Stimulated activated naive B cell treated with anti-CD40 and anti-IgM and Interleukin-4, amounts not matched to agents 10 μg/mL and 1 μg/mL and 100 μg/mL, for 72 hours (primary cell): ENCODE measurements around the gene UGT1A1.

Experiments
- ATAC-seq, 2 donors: fragments of 150-1000 bp; cut with Tn5 transposase; replicated peaks; 2 replicates each; pipeline ENCODE4 v1.10.0; 2021; ENCODE audit warnings: moderate library complexity in 1 of 2
- DNase-seq: peaks from one replicate; pipeline ENCODE4 v3.0.0; 2021
- H3K27ac Mint-ChIP-seq: one replicate; pipeline ENCODE4 v1.8.0; 2022; ENCODE audit warnings: mild to moderate bottlenecking, mixed read lengths
- H3K27me3 Mint-ChIP-seq, 2 donors: one replicate each; pipeline ENCODE4 v1.8.0; 2022; ENCODE audit warnings: mixed read lengths in 2 of 2
- H3K36me3 Mint-ChIP-seq, 2 donors: one replicate each; pipeline ENCODE4 v1.8.0; 2022; ENCODE audit warnings: mixed read lengths in 2 of 2, mild to moderate bottlenecking in 1 of 2
- H3K4me1 Mint-ChIP-seq, 2 donors: one replicate each; pipeline ENCODE4 v1.8.0; 2022; ENCODE audit warnings: mixed read lengths in 2 of 2, mild to moderate bottlenecking in 1 of 2
- H3K4me3 Mint-ChIP-seq, 2 donors: one replicate each; pipeline ENCODE4 v1.8.0; 2022; ENCODE audit warnings: mild to moderate bottlenecking in 2 of 2, mixed read lengths in 2 of 2, moderate library complexity in 1 of 2
- H3K9me3 Mint-ChIP-seq, 2 donors: one replicate each; pipeline ENCODE4 v1.8.0; 2022; ENCODE audit warnings: mixed read lengths in 2 of 2, mild to moderate bottlenecking in 1 of 2

UGT1A1 gene

DNA sequence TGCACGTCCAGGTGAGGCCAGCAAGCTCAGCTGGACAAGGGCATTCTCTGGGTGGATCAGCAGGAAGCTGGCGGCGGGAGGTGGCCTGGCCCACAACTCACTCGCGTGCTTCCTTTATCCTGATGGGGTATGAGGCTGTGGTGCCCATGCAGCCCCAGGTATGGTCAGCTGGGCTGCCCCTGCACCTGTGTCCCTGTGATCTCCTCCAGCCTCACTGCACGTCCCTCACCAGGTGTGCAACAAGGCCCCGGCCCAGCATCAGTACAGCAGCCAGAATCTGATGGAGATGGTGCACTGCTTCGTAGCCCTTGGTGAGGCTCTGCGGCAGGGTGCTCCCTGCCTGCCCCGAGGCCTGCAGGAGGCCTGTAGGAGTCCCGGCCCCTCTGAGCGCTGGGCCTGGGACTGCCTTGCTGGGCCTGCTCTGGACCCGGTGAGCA lies 35.7 kb downstream of the UGT1A1 start:
- ATAC-seq (no peak), DNase-seq (no peak)
- Mint-ChIP-seq H3K36me3 (no peaks in the 10 kb centered on the region), H3K4me3 (no peak overlapping the region), H3K27ac (no peak overlapping the region), H3K27me3 (peaks cover 5 to 15% of the 10 kb centered on the region in 2 donors), H3K9me3 (no peaks in the 10 kb centered on the region), H3K4me1 (no peaks in the 10 kb centered on the region)

DNA sequence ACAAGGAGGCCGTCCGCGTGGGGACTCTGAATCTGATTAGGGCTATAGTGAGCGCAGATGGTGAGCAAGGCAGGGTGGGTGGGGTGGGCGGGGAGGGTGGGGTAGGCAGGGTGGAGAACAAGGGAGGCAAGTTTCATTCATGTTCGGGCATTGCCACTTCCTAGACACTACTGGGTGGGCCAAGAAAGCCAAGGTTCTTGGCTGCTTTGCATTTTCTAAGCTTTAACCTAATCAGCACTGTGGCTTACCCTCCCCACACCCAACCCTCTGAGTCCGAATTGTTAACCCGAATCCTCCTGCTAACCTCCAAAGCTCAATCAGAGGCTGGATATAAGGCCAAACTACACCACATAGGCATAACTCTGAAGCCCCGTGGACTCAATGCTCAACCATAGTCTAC lies 36.2 kb downstream of the UGT1A1 start:
- no peaks in the 10 kb centered on the region for H3K36me3 Mint-ChIP-seq
- no peaks in the 10 kb centered on the region for H3K9me3 Mint-ChIP-seq
- H3K27ac Mint-ChIP-seq, result no peak overlapping the region
- DNase-seq (no peak), ATAC-seq (no peak)
- H3K4me3 Mint-ChIP-seq, result no peak overlapping the region
- peaks cover 0 to 3% of the 10 kb centered on the region in 2 donors for H3K4me1 Mint-ChIP-seq
- H3K27me3 Mint-ChIP-seq, result peaks cover 3 to 10% of the 10 kb centered on the region in 2 donors

DNA sequence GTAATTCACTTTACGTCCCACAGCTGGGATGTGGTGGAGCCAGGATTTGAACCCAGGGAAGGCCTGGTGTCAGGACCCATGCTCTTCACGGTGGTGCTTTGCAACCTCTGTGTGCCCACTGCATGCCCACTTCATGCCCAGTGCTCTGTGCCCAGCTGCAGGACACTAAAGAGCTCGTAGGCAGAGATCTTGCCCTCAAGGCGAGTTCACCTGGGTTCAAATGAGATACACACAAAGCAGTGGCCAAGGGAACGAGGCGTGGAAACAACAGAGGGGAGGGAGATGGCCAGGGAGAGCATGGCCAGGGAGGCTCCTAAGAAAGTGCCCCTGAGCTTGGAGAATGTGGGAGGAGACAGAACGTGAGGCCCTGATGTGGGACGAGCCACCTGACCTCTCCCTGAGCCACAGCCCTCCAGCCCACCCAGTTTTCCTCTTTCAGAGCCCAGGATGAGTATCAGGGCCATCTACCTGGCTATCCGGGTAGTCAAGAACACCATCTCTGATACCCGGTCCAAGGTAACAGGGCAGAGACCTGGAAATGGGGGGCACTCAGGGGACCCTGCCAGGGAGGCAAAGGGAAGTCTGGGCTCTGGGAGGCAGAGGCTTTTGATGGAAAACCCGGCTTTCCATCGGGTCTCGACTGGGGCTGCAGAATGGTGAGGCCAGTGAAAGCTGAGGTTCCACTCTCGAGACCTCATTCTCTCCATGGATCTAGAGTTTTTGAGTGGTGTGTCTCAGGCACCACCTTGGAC lies 38.4 kb downstream of the UGT1A1 start:
- Mint-ChIP-seq H3K36me3 (no peaks in the 10 kb centered on the region), H3K27me3 (peaks cover 9 to 18% of the 10 kb centered on the region in 2 donors), H3K9me3 (no peaks in the 10 kb centered on the region), H3K4me1 (peaks cover 2 to 9% of the 10 kb centered on the region in 2 donors), H3K27ac (no peak overlapping the region), H3K4me3 (no peak overlapping the region)
- DNase-seq (no peak), ATAC-seq (no peak)

DNA sequence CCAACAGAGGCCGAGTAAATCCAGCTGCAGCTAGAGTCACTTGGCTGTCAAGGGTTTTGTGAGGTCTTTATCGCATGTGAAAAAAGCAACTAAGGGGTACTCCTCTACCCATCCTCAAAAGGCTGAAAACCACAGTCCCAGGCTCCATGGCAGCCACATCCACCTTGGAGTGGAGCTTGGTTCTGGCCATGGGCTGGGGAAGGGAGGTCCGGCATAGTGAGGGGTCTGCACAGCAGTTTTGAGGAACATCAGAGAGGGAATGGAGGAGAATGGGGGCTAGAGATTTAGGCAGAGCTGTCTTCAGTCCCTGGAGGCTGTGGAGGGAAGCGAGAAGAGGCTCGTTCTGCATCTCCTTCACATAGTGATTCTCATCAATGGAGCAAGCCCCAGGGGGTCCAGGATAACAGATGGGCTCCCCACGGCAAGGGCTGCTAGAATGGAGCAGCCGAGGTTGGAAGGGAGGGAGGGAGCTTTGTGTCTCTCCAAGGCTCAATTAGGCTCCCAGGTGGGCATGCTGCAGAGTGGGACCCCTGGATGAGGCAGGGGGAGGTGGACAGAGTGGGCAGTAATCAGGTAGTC lies 39.1 kb downstream of the UGT1A1 start:
- ATAC-seq (no peak), DNase-seq (no peak)
- Mint-ChIP-seq H3K9me3 (no peaks in the 10 kb centered on the region), H3K27me3 (peaks cover 15 to 25% of the 10 kb centered on the region in 2 donors), H3K4me3 (no peak overlapping the region), H3K4me1 (peaks cover 2 to 9% of the 10 kb centered on the region in 2 donors), H3K27ac (no peak overlapping the region), H3K36me3 (no peaks in the 10 kb centered on the region)

DNA sequence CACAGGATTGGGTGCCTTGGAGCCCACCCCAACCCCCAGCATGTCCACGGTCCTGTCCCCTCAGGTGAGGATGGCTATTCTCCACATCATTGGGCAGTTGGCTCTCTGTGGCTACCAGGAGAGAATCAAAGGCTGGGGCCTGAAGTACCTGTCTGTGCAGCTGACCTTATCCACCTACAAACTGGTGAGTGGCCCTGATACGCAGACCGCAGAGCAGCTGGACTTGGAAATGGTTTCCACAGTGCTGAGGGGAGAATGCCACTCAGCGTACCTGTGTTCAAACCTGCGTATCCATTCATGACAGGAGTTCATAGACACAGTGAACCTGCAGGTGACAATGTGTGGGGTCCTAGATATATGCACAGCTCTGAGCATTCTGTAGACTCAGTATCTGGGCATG lies 39.6 kb downstream of the UGT1A1 start:
- peaks cover 2 to 9% of the 10 kb centered on the region in 2 donors for H3K4me1 Mint-ChIP-seq
- no peaks in the 10 kb centered on the region for H3K9me3 Mint-ChIP-seq
- H3K4me3 Mint-ChIP-seq, result no peak overlapping the region
- no peaks in the 10 kb centered on the region for H3K36me3 Mint-ChIP-seq
- H3K27ac Mint-ChIP-seq, result no peak overlapping the region
- no peak for ATAC-seq
- no peak for DNase-seq
- H3K27me3 Mint-ChIP-seq, result peaks cover 19 to 28% of the 10 kb centered on the region in 2 donors

DNA sequence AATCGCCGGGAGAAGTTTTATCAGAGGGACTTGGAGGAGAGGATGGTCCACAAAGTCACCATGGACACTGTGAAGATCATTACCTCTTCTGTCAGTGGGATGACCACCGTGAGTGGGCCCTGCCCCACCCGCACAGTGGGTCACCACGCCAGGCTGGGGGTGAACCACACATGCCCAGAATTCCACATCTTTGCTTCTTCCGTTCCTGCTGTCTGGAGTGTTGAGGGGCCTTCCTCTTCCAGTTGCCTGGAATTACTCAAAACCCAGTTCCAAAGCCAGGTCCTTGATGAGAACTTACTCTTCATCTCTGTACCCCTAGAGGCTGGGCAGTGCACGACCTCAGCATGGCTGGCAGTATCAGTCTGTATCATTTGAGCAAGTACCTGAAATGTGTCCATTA lies 40.1 kb downstream of the UGT1A1 start:
- no peaks in the 10 kb centered on the region for H3K36me3 Mint-ChIP-seq
- ATAC-seq, result no peak
- H3K27ac Mint-ChIP-seq, result no peak overlapping the region
- no peak for DNase-seq
- peaks cover 2 to 9% of the 10 kb centered on the region in 2 donors for H3K4me1 Mint-ChIP-seq
- H3K4me3 Mint-ChIP-seq, result no peak overlapping the region
- H3K27me3 Mint-ChIP-seq, result peaks cover 22 to 28% of the 10 kb centered on the region in 2 donors
- no peaks in the 10 kb centered on the region for H3K9me3 Mint-ChIP-seq

DNA sequence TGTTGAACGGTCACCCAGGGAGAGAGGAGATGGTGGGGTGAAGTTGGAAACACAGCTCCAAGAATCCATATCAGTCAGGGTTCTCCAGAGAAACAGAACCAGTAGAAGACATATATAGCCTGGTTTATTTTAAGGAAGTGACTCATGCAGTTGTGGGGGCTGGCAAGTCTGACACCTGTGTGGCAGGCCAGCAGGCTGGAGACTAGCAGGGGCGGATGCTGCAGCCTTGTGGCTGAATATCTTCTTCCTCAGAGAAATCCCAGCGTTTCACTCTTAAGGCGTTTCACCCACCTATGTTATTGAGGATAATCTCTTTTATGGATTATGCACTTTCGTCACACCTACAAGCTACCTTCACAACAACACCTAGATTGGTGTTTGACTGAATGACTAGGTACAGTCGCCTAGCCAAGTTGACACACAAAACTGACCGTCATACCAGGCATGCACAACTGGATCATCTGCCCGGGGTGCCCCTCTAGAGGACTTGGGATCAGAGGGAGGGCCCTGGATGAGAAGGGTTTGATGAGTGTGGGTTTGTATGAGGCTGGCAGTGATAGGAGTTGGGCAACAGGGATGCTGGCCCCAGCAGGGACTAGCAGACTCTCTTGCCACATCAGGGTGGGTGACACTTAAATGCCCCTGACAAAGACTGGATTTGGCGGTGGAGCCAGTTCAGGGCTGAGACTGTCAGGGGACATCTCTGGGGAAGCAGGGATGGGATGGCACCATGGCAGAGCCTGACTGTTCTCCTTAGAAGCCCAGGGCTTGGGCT lies 41.5 kb downstream of the UGT1A1 start:
- H3K27me3 Mint-ChIP-seq, result peaks cover 22 to 28% of the 10 kb centered on the region in 2 donors
- H3K27ac Mint-ChIP-seq, result no peak overlapping the region
- ATAC-seq, result peak; percentile 80 to 84

DNA sequence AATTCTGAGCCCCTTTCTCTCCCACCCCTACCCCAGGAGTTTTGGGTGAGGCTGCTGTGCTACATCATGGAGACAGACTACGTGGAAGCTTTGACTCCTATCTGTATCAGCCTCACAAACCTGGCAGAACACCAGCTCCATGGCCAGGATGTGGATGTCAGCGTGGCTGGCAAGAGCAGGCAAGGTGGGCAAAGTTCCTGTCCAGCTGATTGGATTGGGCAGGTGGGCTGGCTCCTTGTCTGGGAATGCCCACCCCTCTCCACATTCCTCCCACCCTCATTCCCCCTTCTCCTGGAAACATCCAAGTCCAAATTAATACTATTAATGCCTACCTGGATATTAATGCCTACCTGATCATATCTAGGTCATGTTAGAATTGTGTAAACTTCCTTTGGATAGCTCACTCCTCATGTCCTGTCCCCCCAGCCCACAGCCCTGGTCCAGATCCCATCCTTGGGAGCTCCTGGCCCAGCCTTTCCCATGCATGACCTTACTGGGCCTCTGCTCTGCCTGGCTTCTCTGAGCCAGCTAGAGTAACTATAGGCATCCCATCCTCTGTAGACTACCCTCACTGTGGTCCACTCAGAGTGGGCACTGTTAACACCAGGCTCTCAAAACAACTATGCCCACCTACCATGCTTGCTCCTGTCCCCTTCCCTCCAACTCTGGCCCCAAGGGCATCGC lies 42.2 kb downstream of the UGT1A1 start:
- no peak overlapping the region for H3K27ac Mint-ChIP-seq
- H3K27me3 Mint-ChIP-seq, result peaks cover 22 to 28% of the 10 kb centered on the region in 2 donors
- ATAC-seq, result no peak

More for the DNA sequence above, 41.5 kb downstream of the UGT1A1 start:
- Mint-ChIP-seq H3K36me3 (no peaks in the 10 kb centered on the region), H3K4me3 (no peak overlapping the region), H3K4me1 (peaks cover 2 to 9% of the 10 kb centered on the region in 2 donors), H3K9me3 (no peaks in the 10 kb centered on the region)
- DNase-seq, result no peak

DNA sequence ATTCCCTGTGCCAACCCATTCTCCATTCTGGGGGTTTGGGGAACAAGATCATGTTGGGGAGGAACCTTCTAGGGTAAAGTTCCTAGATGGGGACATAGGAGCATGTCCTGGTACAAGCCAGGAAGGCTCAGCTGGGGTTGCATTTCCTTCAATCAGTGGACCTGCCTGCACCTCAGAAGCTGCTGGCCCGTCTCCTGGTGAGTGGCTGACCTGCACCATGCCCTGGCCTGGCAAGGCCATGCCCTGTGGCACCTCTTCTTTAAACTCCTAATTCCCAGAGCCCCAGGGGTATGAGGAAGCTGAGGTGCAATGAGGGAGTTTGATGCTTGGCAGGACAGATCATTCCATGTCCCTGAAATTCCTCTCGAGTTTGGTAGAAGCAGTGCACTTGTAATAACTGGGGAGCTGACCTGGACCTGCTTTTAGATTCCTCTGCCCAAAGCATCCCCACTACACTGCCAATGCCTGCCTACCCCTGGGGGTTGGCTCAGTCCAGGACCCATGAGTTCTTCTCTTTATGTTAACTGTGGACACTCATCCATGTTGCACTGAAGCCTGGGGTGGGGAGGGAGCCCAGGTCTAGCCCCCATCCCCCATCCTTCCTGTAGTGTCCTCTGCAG lies 43.3 kb downstream of the UGT1A1 start:
- DNase-seq (no peak), ATAC-seq (no peak)
- no peak overlapping the region for H3K4me3 Mint-ChIP-seq
- H3K27me3 Mint-ChIP-seq, result peaks cover 22 to 28% of the 10 kb centered on the region in 2 donors
- no peaks in the 10 kb centered on the region for H3K9me3 Mint-ChIP-seq
- no peak overlapping the region for H3K27ac Mint-ChIP-seq
- no peaks in the 10 kb centered on the region for H3K36me3 Mint-ChIP-seq
- H3K4me1 Mint-ChIP-seq, result peaks cover 2 to 9% of the 10 kb centered on the region in 2 donors

More for the DNA sequence above, 42.2 kb downstream of the UGT1A1 start:
- DNase-seq, result no peak
- Mint-ChIP-seq H3K9me3 (no peaks in the 10 kb centered on the region), H3K36me3 (no peaks in the 10 kb centered on the region), H3K4me1 (peaks cover 2 to 9% of the 10 kb centered on the region in 2 donors), H3K4me3 (no peak overlapping the region)

DNA sequence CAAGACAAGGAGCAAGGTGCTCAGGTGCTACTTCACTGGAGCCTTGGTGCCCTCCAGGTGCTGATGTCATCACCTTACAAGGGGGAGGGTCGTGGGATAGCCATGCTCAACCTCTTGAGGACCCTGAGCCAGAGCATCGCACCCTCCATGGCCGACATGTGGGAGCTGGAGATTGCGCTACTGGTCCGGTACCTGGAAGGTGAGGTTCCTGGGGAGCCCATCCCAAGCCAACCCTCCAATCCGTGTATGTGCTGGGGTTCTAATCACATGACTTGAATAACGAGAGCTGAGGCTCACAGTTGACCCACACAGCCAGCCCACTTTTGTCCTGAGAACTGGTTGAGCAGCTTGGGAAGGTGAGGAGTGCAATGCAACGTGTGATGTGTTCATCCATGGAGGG lies 43.9 kb downstream of the UGT1A1 start:
- Mint-ChIP-seq H3K27ac (no peak overlapping the region), H3K36me3 (no peaks in the 10 kb centered on the region), H3K4me1 (peaks cover 2 to 9% of the 10 kb centered on the region in 2 donors), H3K27me3 (peaks cover 25 to 26% of the 10 kb centered on the region in 2 donors), H3K4me3 (no peak overlapping the region), H3K9me3 (no peaks in the 10 kb centered on the region)
- no peak for DNase-seq
- ATAC-seq, result no peak

DNA sequence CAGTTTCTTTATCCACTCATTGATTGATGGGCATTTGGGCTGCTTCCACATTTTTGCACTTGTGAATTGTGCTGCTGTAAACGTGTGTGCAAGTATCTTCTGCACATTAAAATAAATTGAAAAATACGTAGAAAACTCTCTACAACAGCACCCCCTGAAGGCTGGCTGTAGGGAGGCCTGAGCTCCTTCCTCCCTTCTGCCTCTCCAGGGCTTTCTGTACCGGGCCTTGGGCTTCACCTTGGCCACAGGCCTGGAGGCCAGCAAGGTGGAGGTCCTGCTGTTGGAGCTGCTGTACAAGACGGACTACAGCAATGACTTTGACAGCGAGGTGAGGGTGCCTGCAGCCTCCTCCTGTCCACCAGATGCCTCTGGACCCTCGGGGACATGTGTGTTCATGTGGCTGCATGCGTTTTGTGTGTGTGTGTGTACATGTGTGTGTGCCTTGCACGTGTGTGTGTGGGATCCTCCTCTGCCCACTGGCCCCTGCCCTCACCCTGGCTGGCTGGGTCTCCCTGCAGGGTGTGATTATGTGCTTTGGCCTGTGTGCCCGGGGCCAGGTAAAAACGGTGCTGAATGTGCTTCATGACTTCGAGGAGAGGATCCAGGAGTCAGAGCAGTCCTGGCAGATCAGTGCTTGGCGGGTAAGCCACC lies 47.3 kb downstream of the UGT1A1 start:
- H3K4me1 Mint-ChIP-seq, result peaks cover 0 to 1% of the 10 kb centered on the region in 2 donors
- DNase-seq, result no peak
- H3K27ac Mint-ChIP-seq, result no peak overlapping the region
- no peaks in the 10 kb centered on the region for H3K9me3 Mint-ChIP-seq
- H3K36me3 Mint-ChIP-seq, result no peaks in the 10 kb centered on the region
- no peak overlapping the region for H3K4me3 Mint-ChIP-seq
- no peak for ATAC-seq
- peaks cover 30 to 38% of the 10 kb centered on the region in 2 donors for H3K27me3 Mint-ChIP-seq

DNA sequence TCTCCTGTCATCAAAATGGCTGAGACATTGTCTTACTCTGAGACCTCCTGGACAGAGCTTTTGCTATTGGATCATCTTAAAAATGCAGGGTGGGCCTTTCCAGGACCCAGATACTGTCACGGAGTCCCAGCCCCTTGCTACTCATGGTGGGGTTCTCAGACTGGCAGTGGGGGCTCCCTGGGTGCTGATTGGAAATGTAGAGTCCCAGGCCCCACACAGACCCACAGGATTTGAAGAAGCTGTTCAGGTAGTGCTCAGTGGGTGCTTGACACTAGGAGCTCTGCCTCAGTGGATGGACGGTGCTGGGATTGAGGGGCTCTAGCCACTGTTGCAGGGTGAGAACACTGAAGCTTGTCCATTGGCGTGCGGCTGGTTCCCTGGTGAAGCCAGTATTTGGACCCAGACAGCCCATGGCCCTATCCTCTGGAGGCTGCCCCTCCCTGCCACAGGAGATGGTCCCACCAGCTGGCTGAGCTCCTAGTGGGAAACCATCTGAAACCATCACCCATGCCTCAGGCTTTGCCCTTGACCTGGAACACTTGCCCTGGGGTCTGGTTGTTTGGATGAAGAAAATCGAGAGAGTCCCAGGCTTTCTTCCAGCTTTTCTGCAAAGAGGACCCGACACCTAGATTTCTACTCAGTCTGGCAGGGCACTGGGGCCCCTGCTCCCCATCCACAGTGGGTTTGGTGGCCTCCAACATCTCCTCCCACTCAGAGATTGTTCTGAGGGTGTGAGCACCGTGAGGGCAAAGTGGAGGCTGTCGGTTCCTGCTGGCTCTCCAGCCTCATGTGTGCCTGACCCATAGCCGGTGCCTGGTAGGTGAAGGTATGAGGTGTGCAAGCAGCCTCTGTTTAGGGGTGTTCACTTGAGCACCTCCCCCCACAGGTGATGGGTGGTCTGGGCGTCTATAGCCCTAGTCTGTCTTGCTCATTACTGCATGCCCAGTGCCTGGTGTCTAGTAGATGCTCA lies 48.2 kb downstream of the UGT1A1 start:
- Mint-ChIP-seq H3K9me3 (no peaks in the 10 kb centered on the region), H3K27ac (no peak overlapping the region), H3K36me3 (no peaks in the 10 kb centered on the region), H3K27me3 (peaks cover 22 to 30% of the 10 kb centered on the region in 2 donors), H3K4me1 (no peaks in the 10 kb centered on the region), H3K4me3 (no peak overlapping the region)
- no peak for ATAC-seq
- DNase-seq, result no peak
